Left renal pelvis (tissue), 4 donors: ENCODE measurements around the gene ST3GAL4. TPM values are rescaled to one million over a fixed set of nuclear protein-coding genes. Genes with fewer than 3 reads are reported as not detected.

Experiments used
- DNase-seq, 4 donors: peaks; one replicate each; pipeline ENCODE4 v3.0.0-alpha.2; 2013; ENCODE audit warnings: low read depth in 4 of 4, low spot score in 3 of 4
- polyA plus RNA-seq, 4 donors: library from polyadenylated mRNA; unstranded; fragments of 120-200 nt; gene quantifications; one replicate each; pipeline ENCODE4 v1.2.1, GENCODE V29; 2013; ENCODE audit not compliant: insufficient read length in 4 of 4

The ST3GAL4 gene
- polyA plus RNA-seq, 4 donors: 17.0 to 33.6 (median 19.9) TPM

DNA sequence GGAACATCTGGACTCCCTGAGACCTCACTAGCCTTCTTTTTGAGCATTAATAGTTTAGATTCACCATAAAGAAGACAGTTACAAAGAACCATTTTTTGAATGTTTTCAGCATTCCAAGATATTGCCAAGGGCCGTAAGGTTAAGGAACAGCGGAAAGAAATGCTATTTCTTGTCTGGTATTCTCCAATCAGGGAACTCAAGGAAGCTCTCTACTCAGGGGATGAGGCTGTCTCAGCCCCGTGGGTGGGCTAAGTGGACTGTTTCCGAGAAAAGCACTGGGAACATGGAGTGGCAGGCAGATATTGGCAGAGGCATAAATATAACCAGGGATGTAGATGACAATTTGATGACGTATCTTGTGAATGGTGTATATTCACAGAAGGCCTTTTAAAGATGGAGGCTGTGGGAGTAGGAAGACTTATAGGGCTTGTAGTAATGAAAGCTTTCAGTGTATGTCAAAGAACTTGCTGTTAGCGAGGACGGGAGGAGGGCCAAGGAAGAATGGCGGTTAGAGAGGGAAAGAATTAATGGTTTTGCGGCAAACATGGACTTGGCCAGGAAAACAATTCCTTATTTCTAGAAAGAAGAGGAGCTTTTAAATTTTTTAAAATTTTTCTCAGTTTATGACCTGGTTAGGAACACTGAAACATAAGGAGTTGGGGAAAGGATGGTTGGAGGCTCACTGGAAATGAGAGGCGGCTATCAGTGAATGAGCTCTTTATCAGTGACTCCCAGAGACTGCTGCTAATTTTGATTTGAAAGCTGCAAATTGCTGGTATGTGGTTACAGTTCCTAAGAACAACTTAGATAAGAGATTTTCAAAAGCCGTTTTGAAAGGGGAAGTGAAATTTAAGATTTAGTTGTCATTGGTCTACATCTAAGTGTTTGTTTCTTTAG lies 64.6 kb downstream of the ST3GAL4 start:
- DNase-seq: no peak

- no peak for DNase-seq
Observed at GRCh38 chr11:126420698-126421256, 65.3 kb downstream of the ST3GAL4 start.

DNA sequence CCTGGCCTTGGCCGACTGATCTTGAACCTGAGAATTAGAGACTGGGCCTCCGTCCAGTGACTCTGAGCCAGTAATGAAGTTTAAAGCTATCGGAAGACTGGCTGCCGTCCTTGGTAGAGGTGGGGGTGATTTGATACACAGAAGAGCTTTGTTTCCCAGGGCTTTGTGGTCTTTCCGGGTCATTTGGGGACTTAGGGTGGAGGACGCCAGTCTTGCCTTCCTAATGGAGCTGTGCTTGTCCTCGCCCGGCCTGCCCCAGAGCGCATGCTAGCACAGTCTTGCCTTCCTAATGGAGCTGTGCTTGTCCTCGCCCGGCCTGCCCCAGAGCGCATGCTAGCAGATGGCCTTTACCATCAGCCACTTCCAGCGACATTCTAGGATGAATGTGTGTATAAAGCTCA lies 65.8 kb downstream of the ST3GAL4 start:
- DNase-seq: no peak

- no peak for DNase-seq
Observed at GRCh38 chr11:126422446-126422845, 67.0 kb downstream of the ST3GAL4 start.

GRCh38 chr11:126423154-126423553 lies 67.7 kb downstream of the ST3GAL4 start:
- no peak for DNase-seq

DNA sequence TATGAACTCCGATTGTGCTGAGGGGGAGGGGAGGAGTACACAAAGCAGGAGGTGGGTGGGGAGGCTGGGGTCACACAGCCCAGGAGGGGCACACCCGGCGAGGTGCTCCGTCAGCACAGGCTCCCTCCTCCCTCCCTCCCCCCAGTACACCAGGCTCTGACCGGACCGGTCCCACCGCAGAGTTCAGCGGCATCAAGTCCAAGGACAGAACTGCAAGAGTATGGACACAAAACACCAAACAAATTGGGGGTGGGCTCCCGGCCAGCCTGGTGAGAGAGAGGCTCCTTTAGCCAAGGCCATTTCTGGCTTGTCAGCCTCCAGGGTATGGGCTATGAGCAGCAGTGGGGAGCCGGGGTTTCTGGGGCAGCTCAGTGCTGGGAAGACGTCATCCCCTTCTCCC lies 68.3 kb downstream of the ST3GAL4 start:
- DNase-seq: no peak

GRCh38 chr11:126424471-126425039 lies 69.1 kb downstream of the ST3GAL4 start:
- DNase-seq: no peak

- DNase-seq: no peak
Observed at GRCh38 chr11:126426106-126426505, 70.6 kb downstream of the ST3GAL4 start.

- DNase-seq: no peak
Observed at GRCh38 chr11:126426820-126427749, 71.6 kb downstream of the ST3GAL4 start.

DNA sequence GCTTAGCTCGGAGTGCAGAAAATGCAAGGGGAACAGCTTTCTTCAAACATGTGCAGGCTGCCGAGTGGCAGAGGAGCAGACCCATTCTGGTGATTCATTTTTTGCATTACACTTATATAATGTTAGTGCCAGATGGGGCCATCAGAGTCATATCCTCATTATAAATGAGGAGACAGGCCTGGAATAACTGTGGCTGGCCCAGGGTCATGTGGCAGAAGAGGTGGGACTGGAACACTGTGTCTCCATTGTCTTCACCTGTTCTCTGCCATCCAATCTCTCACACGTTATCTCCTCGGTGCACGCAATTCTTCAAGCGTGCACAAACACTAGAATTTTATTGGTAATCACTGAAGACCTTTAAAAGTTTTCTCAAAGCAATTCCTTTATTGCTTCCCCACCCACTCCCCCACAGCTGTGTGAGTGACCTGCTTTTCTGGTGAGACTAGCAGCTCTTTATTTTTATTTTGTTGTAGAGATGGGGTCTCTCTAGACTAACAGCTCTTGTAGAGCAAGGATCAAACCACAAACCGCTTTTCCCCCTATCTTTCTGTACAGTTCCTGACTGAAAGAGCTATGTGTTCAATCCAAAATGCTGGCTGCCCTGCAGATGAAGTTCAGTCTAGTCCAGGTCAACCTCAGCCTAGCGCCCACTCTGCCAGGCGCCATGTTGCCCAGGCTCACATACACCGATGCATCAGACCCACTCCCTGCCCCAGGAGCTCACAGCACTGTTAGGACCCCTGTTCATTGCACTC lies 75.3 kb downstream of the ST3GAL4 start:
- no peak for DNase-seq

DNA sequence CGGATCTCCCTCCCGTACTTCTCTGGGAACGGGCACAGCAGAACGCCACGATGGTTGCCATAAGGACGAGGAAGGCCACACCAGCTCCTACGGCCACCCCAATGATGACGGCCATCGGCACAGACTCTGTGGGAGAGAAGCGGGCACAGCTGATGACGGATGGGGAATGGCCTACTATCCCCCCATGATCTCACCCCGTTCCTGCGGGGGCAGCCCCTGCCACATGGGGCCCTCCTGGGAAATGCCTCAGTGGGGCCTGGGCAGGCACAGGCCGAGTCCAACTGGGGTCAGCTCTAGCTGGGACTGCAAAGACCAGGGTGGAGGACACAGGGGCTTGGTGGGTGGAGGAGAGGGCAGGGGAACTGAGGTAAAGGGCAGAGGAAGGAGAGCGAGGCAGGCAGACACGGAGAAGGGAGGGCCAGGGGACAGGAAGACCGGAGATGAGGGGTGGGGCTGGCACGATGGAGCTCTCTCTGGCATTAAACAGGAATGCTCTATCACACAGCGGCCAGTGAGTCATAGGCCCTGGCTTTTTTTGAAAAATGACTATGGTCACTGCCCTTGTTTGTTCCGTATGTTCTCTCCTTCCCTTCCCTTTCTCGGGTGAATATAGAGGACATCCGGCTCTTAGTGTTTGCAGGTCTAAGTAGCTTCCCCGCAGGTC lies 76.0 kb downstream of the ST3GAL4 start:
- no peak for DNase-seq

GRCh38 chr11:126432065-126432461 lies 76.6 kb downstream of the ST3GAL4 start:
- DNase-seq: no peak

- no peak for DNase-seq
Observed at GRCh38 chr11:126432525-126432924, 77.0 kb downstream of the ST3GAL4 start.

- DNase-seq: no peak
Observed at GRCh38 chr11:126433244-126433846, 77.9 kb downstream of the ST3GAL4 start.

DNA sequence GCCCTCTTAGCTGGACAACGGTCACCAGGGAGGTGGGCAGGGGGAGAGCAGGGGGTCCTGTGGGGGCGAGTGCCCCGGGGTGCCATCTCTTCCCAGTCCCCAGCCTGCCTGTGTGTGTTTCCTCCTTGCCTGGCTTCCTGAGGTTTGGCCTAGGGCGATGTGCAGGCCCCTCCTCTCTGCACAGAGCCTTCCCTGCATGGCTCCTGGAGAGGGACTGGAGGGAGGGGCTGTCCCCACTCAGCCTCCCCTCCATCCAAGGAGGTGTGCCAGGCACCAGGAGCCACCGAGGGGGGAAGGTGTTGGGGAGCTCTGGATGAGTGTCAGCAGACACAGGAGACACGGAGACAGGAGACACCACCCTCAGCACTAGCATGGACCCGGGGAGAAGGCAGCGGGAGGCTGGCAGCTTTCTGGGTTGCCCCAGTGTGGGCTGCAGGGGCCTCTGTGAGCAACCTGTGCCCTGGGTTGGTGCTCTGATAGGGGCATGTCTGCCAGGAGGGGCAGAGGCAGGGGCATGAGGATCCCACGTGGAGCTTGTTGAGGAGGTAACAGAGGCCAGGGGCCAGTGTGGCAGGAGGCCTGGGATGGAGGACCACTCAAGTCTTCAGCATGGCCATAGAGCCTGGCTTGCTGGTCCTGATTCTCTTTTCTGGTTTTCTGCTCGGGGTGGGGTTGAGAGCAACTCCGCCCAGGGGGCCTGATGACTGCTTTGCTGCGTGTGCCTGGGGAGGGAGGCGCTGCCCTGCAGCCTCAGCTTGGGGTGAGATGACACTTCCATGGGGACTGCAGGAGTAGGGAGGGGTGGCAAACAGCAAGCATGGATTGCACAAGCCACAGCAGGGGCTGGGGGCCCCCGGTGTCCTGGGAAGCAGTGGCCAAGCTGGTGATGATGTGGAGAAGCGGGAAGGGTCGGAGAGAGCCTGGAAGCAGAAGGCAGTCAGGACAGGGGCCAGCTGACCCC lies 78.8 kb downstream of the ST3GAL4 start:
- no peak for DNase-seq

DNA sequence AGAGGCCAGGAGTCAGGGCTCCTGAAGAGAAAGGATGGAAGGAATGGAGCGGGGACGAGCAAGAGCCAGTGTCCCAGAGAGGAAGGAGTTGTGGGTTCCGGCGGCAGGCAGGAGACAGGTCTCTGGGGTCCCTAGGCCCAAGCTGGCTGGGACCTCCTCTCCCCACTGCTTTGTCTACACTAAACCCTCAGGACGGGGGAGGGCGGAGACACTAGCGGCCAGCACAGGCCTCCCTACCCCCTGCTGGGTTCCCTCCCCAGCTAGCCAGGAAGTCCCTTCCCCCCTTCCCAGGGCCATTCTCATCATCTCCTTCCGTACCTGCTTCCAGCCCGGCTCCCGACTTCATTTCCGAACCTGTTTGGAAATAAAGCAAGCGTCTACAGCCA lies 79.5 kb downstream of the ST3GAL4 start:
- DNase-seq: no peak

- no peak for DNase-seq
Observed at GRCh38 chr11:126436209-126436755, 80.8 kb downstream of the ST3GAL4 start.

DNA sequence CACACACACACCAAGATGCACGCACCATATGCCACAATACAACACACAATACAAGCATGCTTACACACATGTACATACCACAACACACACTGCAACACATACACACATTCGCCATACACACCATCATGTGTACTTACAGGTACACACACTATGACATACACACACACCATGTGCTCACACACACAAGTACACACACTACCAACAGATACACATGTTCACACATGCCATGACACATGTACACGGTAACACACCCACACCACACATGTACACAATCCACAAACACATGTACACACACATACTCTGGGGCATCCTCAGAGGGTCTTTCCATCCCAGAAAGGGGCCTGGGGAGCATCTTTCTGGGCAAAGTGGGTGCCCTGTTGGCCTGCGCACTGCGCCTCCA lies 82.2 kb downstream of the ST3GAL4 start:
- no peak for DNase-seq
